ENCODE measurements around the gene GSN.

The GSN gene

GRCh38 chr9:121350036-121350435, 82.1 kb downstream of the GSN start:
- H3K23ac ChIP-seq (ENCODE audit: low read depth, low read length, poor library complexity), result no peak overlapping the region
- no peaks in the 10 kb centered on the region for H3K79me1 ChIP-seq (ENCODE audit: low read depth, low read length)
- H3K18ac ChIP-seq (ENCODE audit: low read length), result no peak overlapping the region
- DNase-seq (ENCODE audit: low spot score), result no peak
- no peak overlapping the region for H3K4me3 ChIP-seq (ENCODE audit: low read length in 2 of 2)
- H3K27ac ChIP-seq (replicated peaks; ENCODE audit: low read length), result no peak overlapping the region
- peaks cover 0 to 6% of the 10 kb centered on the region in 2 donors for H3K36me3 ChIP-seq (replicated peaks in 1 of 2; ENCODE audit: control insufficient read depth in 2 of 2, insufficient read depth in 2 of 2, low read length in 2 of 2)
- no peak overlapping the region for H2BK120ac ChIP-seq (ENCODE audit: low read depth, low read length)
- H2BK5ac ChIP-seq (ENCODE audit: low read length), result no peak overlapping the region
- H3K9ac ChIP-seq (ENCODE audit: low read depth, low read length, poor library complexity), result no peak overlapping the region
- H2AK5ac ChIP-seq (ENCODE audit: low read depth, low read length), result no peak overlapping the region
- peaks cover 0 to 3% of the 10 kb centered on the region in 2 donors for H3K4me1 ChIP-seq (ENCODE audit: control insufficient read depth in 2 of 2, insufficient read depth in 1 of 2, low read depth in 1 of 2, low read length in 2 of 2)
- WGBS, 2 donors (ENCODE audit: extremely low coverage in 2 of 2, insufficient read length in 2 of 2, insufficient replicate concordance in 1 of 2), result no CpG with 5 or more reads among the region's 1 CpG
- H2BK15ac ChIP-seq (ENCODE audit: low read length), result no peak overlapping the region
- H3K4ac ChIP-seq (ENCODE audit: low read length), result no peak overlapping the region
- H3K9me3 ChIP-seq (replicated peaks in 1 of 2; ENCODE audit: control insufficient read depth in 2 of 2, insufficient read depth in 1 of 2, low read depth in 1 of 2, low read length in 2 of 2), result no peaks in the 10 kb centered on the region
- no peaks in the 10 kb centered on the region for H3K27me3 ChIP-seq (ENCODE audit: control insufficient read depth in 3 of 3, insufficient read depth in 3 of 3, low read depth in 1 of 3, low read length in 3 of 3)
- H2AFZ ChIP-seq (ENCODE audit: low read length), result no peak overlapping the region
- no peak overlapping the region for H4K91ac ChIP-seq (ENCODE audit: low read depth, low read length, poor library complexity)
- H3K14ac ChIP-seq (ENCODE audit: low read length), result no peak overlapping the region
- H2BK12ac ChIP-seq (ENCODE audit: low read length), result no peak overlapping the region
- no peak overlapping the region for H4K8ac ChIP-seq (ENCODE audit: low read depth, low read length)
- no peak overlapping the region for H3K4me2 ChIP-seq (ENCODE audit: insufficient read depth, low read length, poor library complexity, severe bottlenecking)

GRCh38 chr9:121350993-121351561, 83.1 kb downstream of the GSN start:
- H2BK120ac ChIP-seq (ENCODE audit: low read depth, low read length), result no peak overlapping the region
- no peak overlapping the region for H3K14ac ChIP-seq (ENCODE audit: low read length)
- H3K4ac ChIP-seq (ENCODE audit: low read length), result no peak overlapping the region
- WGBS, 2 donors (ENCODE audit: extremely low coverage in 2 of 2, insufficient read length in 2 of 2, insufficient replicate concordance in 1 of 2), result no CpG with 5 or more reads among the region's 2 CpGs
- H3K18ac ChIP-seq (ENCODE audit: low read length), result no peak overlapping the region
- no peaks in the 10 kb centered on the region for H3K79me1 ChIP-seq (ENCODE audit: low read depth, low read length)
- peaks cover 0 to 7% of the 10 kb centered on the region in 2 donors for H3K36me3 ChIP-seq (replicated peaks in 1 of 2; ENCODE audit: control insufficient read depth in 2 of 2, insufficient read depth in 2 of 2, low read length in 2 of 2)
- peaks cover 0 to 3% of the 10 kb centered on the region in 2 donors for H3K4me1 ChIP-seq (ENCODE audit: control insufficient read depth in 2 of 2, insufficient read depth in 1 of 2, low read depth in 1 of 2, low read length in 2 of 2)
- H2BK5ac ChIP-seq (ENCODE audit: low read length), result no peak overlapping the region
- H3K9ac ChIP-seq (ENCODE audit: low read depth, low read length, poor library complexity), result no peak overlapping the region
- no peak overlapping the region for H2BK12ac ChIP-seq (ENCODE audit: low read length)
- no peak overlapping the region for H3K4me3 ChIP-seq (ENCODE audit: low read length in 2 of 2)
- no peak overlapping the region for H3K23ac ChIP-seq (ENCODE audit: low read depth, low read length, poor library complexity)
- H2AFZ ChIP-seq (ENCODE audit: low read length), result no peak overlapping the region
- H2AK5ac ChIP-seq (ENCODE audit: low read depth, low read length), result no peak overlapping the region
- no peaks in the 10 kb centered on the region for H3K9me3 ChIP-seq (replicated peaks in 1 of 2; ENCODE audit: control insufficient read depth in 2 of 2, insufficient read depth in 1 of 2, low read depth in 1 of 2, low read length in 2 of 2)
- H3K27ac ChIP-seq (replicated peaks; ENCODE audit: low read length), result no peak overlapping the region
- no peak for DNase-seq (ENCODE audit: low spot score)
- H2BK15ac ChIP-seq (ENCODE audit: low read length), result no peak overlapping the region
- no peak overlapping the region for H4K91ac ChIP-seq (ENCODE audit: low read depth, low read length, poor library complexity)
- no peak overlapping the region for H3K4me2 ChIP-seq (ENCODE audit: insufficient read depth, low read length, poor library complexity, severe bottlenecking)
- no peaks in the 10 kb centered on the region for H3K27me3 ChIP-seq (ENCODE audit: control insufficient read depth in 3 of 3, insufficient read depth in 3 of 3, low read depth in 1 of 3, low read length in 3 of 3)
- H4K8ac ChIP-seq (ENCODE audit: low read depth, low read length), result no peak overlapping the region

DNA sequence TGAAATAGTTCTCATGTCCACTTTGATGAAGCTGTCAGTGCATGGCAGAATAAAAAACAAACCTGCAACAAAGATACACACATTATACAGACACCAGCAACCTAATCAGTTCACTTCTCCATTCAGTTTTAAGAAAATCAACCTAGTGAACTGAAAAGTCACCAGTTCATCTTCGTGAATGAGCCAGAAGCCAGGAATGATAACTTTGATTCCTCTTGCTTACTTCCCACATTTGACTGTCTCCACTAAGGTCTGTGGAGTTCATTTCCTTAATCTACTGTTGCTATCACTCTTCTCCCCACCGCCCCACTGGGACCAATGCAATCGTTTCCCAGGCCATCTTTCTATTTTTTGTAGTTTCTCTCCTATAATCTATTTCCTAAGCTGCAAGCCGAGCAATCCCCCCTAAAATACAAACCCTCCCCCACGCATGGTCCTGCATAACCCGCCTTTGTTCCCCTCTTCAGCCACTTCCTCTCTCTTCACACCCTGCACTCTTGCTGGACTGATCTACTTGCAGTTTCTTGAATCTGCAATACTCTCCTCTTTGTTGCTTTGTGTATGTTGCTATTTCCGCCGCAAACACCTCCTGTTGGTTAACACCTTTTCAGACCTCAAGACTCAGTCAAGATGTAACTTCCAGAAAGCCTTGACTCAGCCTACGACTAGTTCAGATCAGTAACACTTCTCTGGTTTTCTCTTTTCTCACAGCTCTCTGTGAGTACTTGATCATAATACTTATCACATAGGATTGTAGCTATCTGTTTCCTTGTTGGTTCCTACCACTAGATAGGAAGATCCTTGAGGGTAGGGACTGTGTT, 85.5 kb downstream of the GSN start:
- Histone ChIP-seq H3K4ac (ENCODE audit: low read length) (no peak overlapping the region), H3K9ac (ENCODE audit: low read depth, low read length, poor library complexity) (no peak overlapping the region), H3K4me3 (ENCODE audit: low read length in 2 of 2) (no peak overlapping the region), H2BK15ac (ENCODE audit: low read length) (no peak overlapping the region), H3K4me1 (ENCODE audit: control insufficient read depth in 2 of 2, insufficient read depth in 1 of 2, low read depth in 1 of 2, low read length in 2 of 2) (peaks cover 0 to 3% of the 10 kb centered on the region in 2 donors), H2BK120ac (ENCODE audit: low read depth, low read length) (no peak overlapping the region), H2AK5ac (ENCODE audit: low read depth, low read length) (no peak overlapping the region), H3K9me3 (replicated peaks in 1 of 2; ENCODE audit: control insufficient read depth in 2 of 2, insufficient read depth in 1 of 2, low read depth in 1 of 2, low read length in 2 of 2) (no peaks in the 10 kb centered on the region), H3K27ac (replicated peaks; ENCODE audit: low read length) (no peak overlapping the region), H2BK12ac (ENCODE audit: low read length) (no peak overlapping the region), H2BK5ac (ENCODE audit: low read length) (no peak overlapping the region), H3K18ac (ENCODE audit: low read length) (no peak overlapping the region), H2AFZ (ENCODE audit: low read length) (peak overlapping the region; percentile 55), H3K36me3 (replicated peaks in 1 of 2; ENCODE audit: control insufficient read depth in 2 of 2, insufficient read depth in 2 of 2, low read length in 2 of 2) (peaks cover 0 to 4% of the 10 kb centered on the region in 2 donors), H4K91ac (ENCODE audit: low read depth, low read length, poor library complexity) (no peak overlapping the region), H3K4me2 (ENCODE audit: insufficient read depth, low read length, poor library complexity, severe bottlenecking) (no peak overlapping the region), H3K27me3 (ENCODE audit: control insufficient read depth in 3 of 3, insufficient read depth in 3 of 3, low read depth in 1 of 3, low read length in 3 of 3) (no peaks in the 10 kb centered on the region), H4K8ac (ENCODE audit: low read depth, low read length) (no peak overlapping the region), H3K79me1 (ENCODE audit: low read depth, low read length) (no peaks in the 10 kb centered on the region), H3K14ac (ENCODE audit: low read length) (no peak overlapping the region), H3K23ac (ENCODE audit: low read depth, low read length, poor library complexity) (no peak overlapping the region)
- no CpG with 5 or more reads among the region's 9 CpGs for whole genome bisulfite sequencing, 2 donors (ENCODE audit: extremely low coverage in 2 of 2, insufficient read length in 2 of 2, insufficient replicate concordance in 1 of 2)
- DNase-seq (ENCODE audit: low spot score), result no peak

DNA sequence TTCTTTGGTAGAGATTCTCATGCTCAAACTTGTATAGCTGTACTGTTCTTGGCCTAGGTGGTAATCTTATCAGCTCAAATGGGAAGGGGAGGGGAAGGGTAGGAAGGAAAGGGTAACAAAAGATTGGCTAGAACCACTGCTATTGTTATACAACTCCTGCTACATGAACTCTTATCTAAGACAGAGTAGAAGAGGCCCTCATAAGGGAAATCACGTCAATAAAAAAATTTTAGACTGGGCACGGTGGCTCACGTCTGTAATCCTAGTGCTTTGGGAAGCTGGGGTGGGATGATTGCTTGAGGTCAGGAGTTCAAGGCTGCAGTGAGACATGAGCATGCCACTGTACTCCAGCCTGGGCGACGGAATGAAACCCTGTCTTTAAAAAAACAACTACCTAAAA, 86.2 kb downstream of the GSN start:
- no peak overlapping the region for H3K4me2 ChIP-seq (ENCODE audit: insufficient read depth, low read length, poor library complexity, severe bottlenecking)
- no peak overlapping the region for H2AK5ac ChIP-seq (ENCODE audit: low read depth, low read length)
- no peak overlapping the region for H2BK120ac ChIP-seq (ENCODE audit: low read depth, low read length)
- no peak overlapping the region for H2BK15ac ChIP-seq (ENCODE audit: low read length)
- peaks cover 0 to 2% of the 10 kb centered on the region in 2 donors for H3K36me3 ChIP-seq (replicated peaks in 1 of 2; ENCODE audit: control insufficient read depth in 2 of 2, insufficient read depth in 2 of 2, low read length in 2 of 2)
- H2AFZ ChIP-seq (ENCODE audit: low read length), result peak overlapping the region; percentile 55
- H3K14ac ChIP-seq (ENCODE audit: low read length), result no peak overlapping the region
- H3K9ac ChIP-seq (ENCODE audit: low read depth, low read length, poor library complexity), result no peak overlapping the region
- H3K79me1 ChIP-seq (ENCODE audit: low read depth, low read length), result no peaks in the 10 kb centered on the region
- no peak overlapping the region for H3K27ac ChIP-seq (replicated peaks; ENCODE audit: low read length)
- peaks cover 0 to 3% of the 10 kb centered on the region in 2 donors for H3K4me1 ChIP-seq (ENCODE audit: control insufficient read depth in 2 of 2, insufficient read depth in 1 of 2, low read depth in 1 of 2, low read length in 2 of 2)
- H3K4ac ChIP-seq (ENCODE audit: low read length), result no peak overlapping the region
- H2BK12ac ChIP-seq (ENCODE audit: low read length), result no peak overlapping the region
- H4K8ac ChIP-seq (ENCODE audit: low read depth, low read length), result no peak overlapping the region
- no peak overlapping the region for H3K4me3 ChIP-seq (ENCODE audit: low read length in 2 of 2)
- WGBS, 2 donors (ENCODE audit: extremely low coverage in 2 of 2, insufficient read length in 2 of 2, insufficient replicate concordance in 1 of 2), result no CpG with 5 or more reads among the region's 5 CpGs
- no peak overlapping the region for H3K23ac ChIP-seq (ENCODE audit: low read depth, low read length, poor library complexity)
- no peaks in the 10 kb centered on the region for H3K27me3 ChIP-seq (ENCODE audit: control insufficient read depth in 3 of 3, insufficient read depth in 3 of 3, low read depth in 1 of 3, low read length in 3 of 3)
- H2BK5ac ChIP-seq (ENCODE audit: low read length), result no peak overlapping the region
- H3K18ac ChIP-seq (ENCODE audit: low read length), result no peak overlapping the region
- no peaks in the 10 kb centered on the region for H3K9me3 ChIP-seq (replicated peaks in 1 of 2; ENCODE audit: control insufficient read depth in 2 of 2, insufficient read depth in 1 of 2, low read depth in 1 of 2, low read length in 2 of 2)
- no peak overlapping the region for H4K91ac ChIP-seq (ENCODE audit: low read depth, low read length, poor library complexity)
- no peak for DNase-seq (ENCODE audit: low spot score)
